H9 (cell line): ENCODE measurements around the gene PM20D2. TPM values are rescaled to one million over a fixed set of nuclear protein-coding genes. Genes with fewer than 3 reads are reported as not detected.

ENCODE experiments used
- DNase-seq: peaks from one replicate; pipeline ENCODE4 v3.0.0-alpha.2; 2017
- H2AFZ ChIP-seq: one replicate; pipeline ENCODE4 v1.6.1; 2013; ENCODE audit warnings: mild to moderate bottlenecking, low read length, control low read depth, moderate library complexity
- H2AK5ac ChIP-seq: 2 replicates; pipeline ENCODE4 v1.6.1; 2013; ENCODE audit warnings: low read length, control low read depth, mixed read lengths; ENCODE audit not compliant: insufficient read length
- H2BK120ac ChIP-seq: one replicate; pipeline ENCODE4 v1.6.1; 2013; ENCODE audit warnings: low read depth, mild to moderate bottlenecking, low read length, control low read depth, inconsistent platforms; ENCODE audit not compliant: poor library complexity, severe bottlenecking
- H2BK12ac ChIP-seq: 2 replicates; pipeline ENCODE4 v1.6.1; 2013; ENCODE audit warnings: low read length, control low read depth, mixed read lengths, low read depth; ENCODE audit not compliant: insufficient read length
- H2BK15ac ChIP-seq: 2 replicates; pipeline ENCODE4 v1.6.1; 2013; ENCODE audit warnings: low read depth, low read length, control low read depth
- H2BK20ac ChIP-seq: one replicate; pipeline ENCODE4 v1.6.1; 2013; ENCODE audit warnings: low read depth, mild to moderate bottlenecking, low read length, control low read depth, inconsistent platforms; ENCODE audit not compliant: poor library complexity, severe bottlenecking
- H2BK5ac ChIP-seq: 2 replicates; pipeline ENCODE4 v1.6.1; 2013; ENCODE audit warnings: low read length, control low read depth, mixed read lengths; ENCODE audit not compliant: insufficient read length
- H3K14ac ChIP-seq: 2 replicates; pipeline ENCODE4 v1.6.1; 2013; ENCODE audit warnings: low read length, control low read depth; ENCODE audit not compliant: insufficient read depth
- H3K18ac ChIP-seq: 2 replicates; pipeline ENCODE4 v1.6.1; 2013; ENCODE audit warnings: low read depth, mild to moderate bottlenecking, mixed read lengths, low read length, control low read depth; ENCODE audit not compliant: insufficient read length
- H3K23ac ChIP-seq: 2 replicates; pipeline ENCODE4 v1.6.1; 2013; ENCODE audit warnings: low read length, control low read depth, mixed read lengths, low read depth; ENCODE audit not compliant: insufficient read length
- H3K23me2 ChIP-seq: 2 replicates; pipeline ENCODE4 v1.6.1; 2013; ENCODE audit warnings: low read depth, mild to moderate bottlenecking, mixed read lengths, low read length, control low read depth; ENCODE audit not compliant: insufficient read length, poor library complexity, severe bottlenecking
- H3K27ac ChIP-seq: 2 replicates; pipeline ENCODE4 v1.5.1; 2013; ENCODE audit warnings: low read length, control low read depth, mixed read lengths, low read depth; ENCODE audit not compliant: insufficient read length
- H3K27me3 ChIP-seq: 2 replicates; pipeline ENCODE4 v1.6.1; 2013; ENCODE audit warnings: low read length, control low read depth, inconsistent platforms; ENCODE audit not compliant: insufficient read depth
- H3K4ac ChIP-seq: 2 replicates; pipeline ENCODE4 v1.6.1; 2013; ENCODE audit warnings: low read depth, mild to moderate bottlenecking, control low read depth, inconsistent platforms, low read length, moderate library complexity
- H3K4me1 ChIP-seq: 2 replicates; pipeline ENCODE4 v1.6.1; 2013; ENCODE audit warnings: low read length, control low read depth, inconsistent platforms; ENCODE audit not compliant: insufficient read depth
- H3K4me2 ChIP-seq: 2 replicates; pipeline ENCODE4 v1.6.1; 2013; ENCODE audit warnings: low read length, control low read depth, mixed read lengths; ENCODE audit not compliant: insufficient read length, insufficient read depth
- H3K56ac ChIP-seq: 2 replicates; pipeline ENCODE4 v1.6.1; 2013; ENCODE audit warnings: low read depth, mild to moderate bottlenecking, mixed read lengths, low read length, control low read depth; ENCODE audit not compliant: insufficient read length
- H3K79me1 ChIP-seq: 2 replicates; pipeline ENCODE4 v1.6.1; 2013; ENCODE audit warnings: low read depth, mild to moderate bottlenecking, moderate library complexity, low read length, control low read depth, inconsistent platforms; ENCODE audit not compliant: insufficient read depth, poor library complexity, severe bottlenecking
- H3K79me2 ChIP-seq: 2 replicates; pipeline ENCODE4 v1.6.1; 2013; ENCODE audit warnings: low read length, control low read depth, inconsistent platforms; ENCODE audit not compliant: insufficient read depth
- H3K9ac ChIP-seq: 2 replicates; pipeline ENCODE4 v1.6.1; 2013; ENCODE audit warnings: low read length, control low read depth, mixed read lengths; ENCODE audit not compliant: insufficient read length; ENCODE audit errors: extremely low read depth
- H3K9me3 ChIP-seq: one replicate; pipeline ENCODE4 v1.6.1; 2013; ENCODE audit warnings: low read depth, low read length, inconsistent platforms; ENCODE audit not compliant: control insufficient read depth
- H3T11ph ChIP-seq: one replicate; pipeline ENCODE4 v1.6.1; 2013; ENCODE audit warnings: mild to moderate bottlenecking, low read length, control low read depth, inconsistent platforms
- H4K20me1 ChIP-seq: one replicate; pipeline ENCODE4 v1.6.1; 2013; ENCODE audit not compliant: control insufficient read depth, insufficient read length, insufficient read depth
- H4K5ac ChIP-seq: 2 replicates; pipeline ENCODE4 v1.6.1; 2013; ENCODE audit warnings: low read depth, mild to moderate bottlenecking, mixed read lengths, low read length, control low read depth; ENCODE audit not compliant: insufficient read length
- H4K8ac ChIP-seq: replicated peaks from 2 replicates; pipeline ENCODE4 v1.6.1; 2013; ENCODE audit warnings: low read length, control low read depth, mixed read lengths, low read depth; ENCODE audit not compliant: insufficient read length
- H4K91ac ChIP-seq: 2 replicates; pipeline ENCODE4 v1.6.1; 2013; ENCODE audit warnings: low read depth, mild to moderate bottlenecking, moderate library complexity, mixed read lengths, low read length, control low read depth; ENCODE audit not compliant: insufficient read length
- H3K27ac Mint-ChIP-seq, 3 experiments: 2 replicates in 2 of 3; 3 replicates in 1 of 3; pipeline ENCODE4 v1.8.0; 2020 to 2021; ENCODE audit warnings: mixed read lengths in 3 of 3, mild to moderate bottlenecking in 1 of 3, moderate library complexity in 1 of 3
- H3K27me3 Mint-ChIP-seq: 2 replicates; pipeline ENCODE4 v1.8.0; 2021; ENCODE audit warnings: low read depth, mild to moderate bottlenecking, moderate library complexity, mixed read lengths
- H3K36me3 Mint-ChIP-seq, 3 experiments: 2 replicates in 2 of 3; 3 replicates in 1 of 3; pipeline ENCODE4 v1.8.0; 2020 to 2021; ENCODE audit warnings: low read depth in 3 of 3, mixed read lengths in 3 of 3; ENCODE audit not compliant: insufficient read depth in 1 of 3
- H3K4me1 Mint-ChIP-seq, 2 experiments: 2 replicates each; pipeline ENCODE4 v1.8.0; 2020; ENCODE audit warnings: mixed read lengths in 2 of 2
- H3K4me3 Mint-ChIP-seq, 2 experiments: 2 replicates in 1 of 2; 3 replicates in 1 of 2; pipeline ENCODE4 v1.8.0; 2020 to 2021; ENCODE audit warnings: mild to moderate bottlenecking in 2 of 2, mixed read lengths in 2 of 2, moderate library complexity in 1 of 2
- H3K9me3 Mint-ChIP-seq, 2 experiments: 2 replicates in 1 of 2; 3 replicates in 1 of 2; pipeline ENCODE4 v1.8.0; 2020; ENCODE audit warnings: mild to moderate bottlenecking in 2 of 2, mixed read lengths in 2 of 2, moderate library complexity in 1 of 2
- CTCF ChIP-seq: fragments of 200-600 bp; sonication (generic); conservative IDR thresholded peaks from 3 replicates; pipeline ENCODE4 v1.8.0; 2021; ENCODE audit warnings: antibody characterized with exemption, mild to moderate bottlenecking
- WGBS: extraction: QIAGEN DNeasy Blood & Tissue Kit; methylation state at CpG from one replicate; pipeline ENCODE4 v1.1.7; 2013; ENCODE audit warnings: missing lambda C conversion rate, low lambda C conversion rate, mixed read lengths; ENCODE audit not compliant: insufficient read length; ENCODE audit errors: extremely low coverage; 5-methylcytosine and 5-hydroxymethylcytosine counted together
- total RNA-seq: library from RNA; stranded (reverse); gene quantifications from 2 replicates; pipeline ENCODE4 v1.2.1, GENCODE V29; 2021

PM20D2 gene
- total RNA-seq, 1 experiment from 2014 or later: 8.3 TPM

GRCh38 chr6:89131599-89131998 is 14.3 kb upstream of the PM20D2 start:
- Histone ChIP-seq H2BK15ac (no peak overlapping the region), H2BK12ac (no peak overlapping the region)

More at GRCh38 chr6:89131599-89131998, 14.3 kb upstream of the PM20D2 start:
- Histone ChIP-seq H4K91ac (no peak overlapping the region), H2BK120ac (no peak overlapping the region), H3K79me2 (no peaks in the 10 kb centered on the region), H3K27ac (no peak overlapping the region), H4K8ac (no peak overlapping the region), H3K27me3 (peaks cover 15% of the 10 kb centered on the region; the same call in 1 of the 2 replicates), H3K56ac (no peak overlapping the region), H2BK20ac (no peak overlapping the region), H3K4ac (no peak overlapping the region), H3T11ph (no peak overlapping the region), H3K4me2 (no peak overlapping the region), H4K20me1 (no peaks in the 10 kb centered on the region), H2AFZ (no peak overlapping the region), H2BK5ac (no peak overlapping the region), H2AK5ac (no peak overlapping the region), H4K5ac (no peak overlapping the region), H3K23me2 (no peaks in the 10 kb centered on the region), H3K14ac (no peak overlapping the region), H3K18ac (no peak overlapping the region), H3K79me1 (no peaks in the 10 kb centered on the region), H3K4me1 (no peaks in the 10 kb centered on the region), H3K9me3 (peaks cover 4% of the 10 kb centered on the region), H3K9ac (no peak overlapping the region), H3K23ac (no peak overlapping the region)
- H3K36me3 Mint-ChIP-seq: peaks cover 3 to 12% (median 9%) of the 10 kb centered on the region in 3 experiments
- H3K27ac Mint-ChIP-seq: no peak overlapping the region
- H3K4me1 Mint-ChIP-seq: peaks cover 18 to 21% of the 10 kb centered on the region in 2 experiments
- no peak overlapping the region for H3K4me3 Mint-ChIP-seq
- H3K27me3 Mint-ChIP-seq: peaks cover 47% of the 10 kb centered on the region
- TF ChIP-seq CTCF: no peak
- WGBS: no CpG with 5 or more reads among the region's 3 CpGs
- DNase-seq: no peak
- peaks cover 13 to 14% of the 10 kb centered on the region in 2 experiments for H3K9me3 Mint-ChIP-seq
